IMR-90 (cell line): Measurements from ENCODE around the gene BCAT1.

Source experiments
- CTCF ChIP-seq: conservative IDR thresholded peaks from 2 replicates; pipeline ENCODE4 v1.5.1; 2012; ENCODE audit warnings: mild to moderate bottlenecking, low read depth, low read length, improper control_type of control experiment
- FOS ChIP-seq: fragments of 150-350 bp; IDR thresholded peaks from 2 replicates; pipeline ENCODE4 v1.6.1; 2016; ENCODE audit warnings: low read depth, low read length
- POLR2A ChIP-seq: IDR thresholded peaks from 2 replicates; pipeline ENCODE4 v1.6.1; 2012; ENCODE audit warnings: mild to moderate bottlenecking, low read depth, low read length
- RCOR1 ChIP-seq: IDR thresholded peaks from 2 replicates; pipeline ENCODE4 v1.6.1; 2012; ENCODE audit warnings: mild to moderate bottlenecking, low read length, improper control_type of control experiment; ENCODE audit not compliant: insufficient replicate concordance
- SMC3 ChIP-seq: fragments of 150-350 bp; IDR thresholded peaks from 2 replicates; pipeline ENCODE4 v1.6.1; 2016; ENCODE audit warnings: low read depth, mild to moderate bottlenecking, antibody characterized with exemption, low read length, moderate library complexity

- TF ChIP-seq CTCF (no peak), RCOR1 (no peak), SMC3 (no peak), FOS (no peak), POLR2A (no peak)
Measured at GRCh38 chr12:24770821-24771220, 178.1 kb downstream of the BCAT1 start.
